Nucleus accumbens (tissue), 56 donors: Measurements from ENCODE around the gene FNDC3B.
"Not testable (repeated sequence)": the region's sequence is repeated elsewhere in the genome, so short reads cannot be mapped to it uniquely, and the experiment has no call there.

Experiments used
- DNase-seq, 56 donors: peaks; one replicate each; lab custom pipeline; 2025; lab: John Stamatoyannopoulos, UW

The FNDC3B gene

GRCh38 chr3:172087602-172088580 lies 48.5 kb downstream of the FNDC3B start:
- DNase-seq, result no peak

DNA sequence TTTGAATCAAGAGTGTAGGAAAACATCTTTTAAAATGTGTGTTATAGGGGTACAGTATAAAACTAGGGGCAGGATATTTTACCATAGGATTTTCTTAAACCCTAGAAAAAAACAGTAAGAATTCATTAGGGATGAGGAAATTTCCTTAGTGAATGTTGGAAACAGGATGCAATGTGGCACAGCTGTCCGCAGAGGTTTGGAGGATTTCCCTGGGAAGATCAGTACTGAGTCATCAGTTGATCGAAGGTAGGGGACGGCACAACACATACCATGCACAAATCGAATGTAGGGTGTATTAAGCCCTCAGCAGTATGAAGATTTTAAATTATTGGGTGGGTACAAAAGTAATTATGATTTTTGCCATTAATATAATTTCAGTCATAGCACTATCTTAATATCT lies 49.9 kb downstream of the FNDC3B start:
- DNase-seq, result no peak

GRCh38 chr3:172090035-172090434 lies 50.7 kb downstream of the FNDC3B start:
- DNase-seq, result no peak

DNA sequence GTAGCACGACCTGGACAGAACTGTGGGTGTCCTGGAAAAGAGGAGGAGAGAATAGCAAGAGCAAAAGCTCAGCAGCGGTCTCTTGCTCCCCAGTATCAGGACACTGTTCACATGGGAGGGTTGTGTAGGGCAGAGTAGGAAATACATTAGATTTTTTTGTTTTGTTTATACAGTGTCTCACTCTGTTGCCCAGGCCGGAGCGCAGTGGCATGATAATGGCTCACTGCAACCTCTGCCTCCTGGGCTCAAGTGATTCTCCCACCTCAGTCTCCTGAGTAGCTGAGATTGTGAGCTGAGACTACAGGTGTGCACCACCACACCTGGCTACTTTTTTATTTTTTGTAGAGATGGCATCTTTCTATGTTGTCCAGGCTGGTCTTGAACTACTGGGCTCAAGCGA lies 53.3 kb downstream of the FNDC3B start:
- DNase-seq, result no peak

DNA sequence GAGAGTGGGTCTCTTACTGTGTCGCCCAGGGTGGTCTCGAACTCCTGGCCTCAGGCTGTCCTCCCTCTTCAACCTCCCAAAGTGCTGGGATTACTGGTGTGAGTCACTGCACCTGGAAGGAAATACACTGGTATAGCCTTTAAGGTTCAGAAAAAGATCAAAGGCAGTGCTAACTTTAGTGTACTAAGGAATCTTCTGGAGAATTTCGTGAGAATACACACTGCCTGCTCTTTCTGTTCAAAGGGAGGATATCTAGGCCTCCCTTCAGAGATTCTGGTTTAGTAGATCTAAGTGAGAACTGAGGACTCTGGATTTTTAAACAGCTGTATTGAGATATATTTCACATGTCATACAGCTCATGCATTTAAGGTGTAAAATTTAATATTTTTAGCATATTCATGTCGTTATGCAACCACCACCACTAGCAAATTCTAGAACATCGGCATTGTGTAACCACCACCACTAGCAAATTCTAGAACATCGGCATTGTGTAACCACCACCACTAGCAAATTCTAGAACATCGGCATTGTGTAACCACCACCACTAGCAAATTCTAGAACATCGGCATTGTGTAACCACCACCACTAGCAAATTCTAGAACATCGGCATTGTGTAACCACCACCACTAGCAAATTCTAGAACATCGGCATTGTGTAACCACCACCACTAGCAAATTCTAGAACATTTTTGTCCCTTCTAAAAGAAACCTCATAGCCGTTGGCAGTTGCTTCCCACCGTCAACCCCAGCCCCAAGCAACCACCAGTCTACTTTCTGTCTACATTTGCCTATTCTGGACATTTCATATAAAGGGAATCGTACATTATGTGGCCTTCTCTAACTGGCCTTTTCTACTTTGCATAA lies 54.4 kb downstream of the FNDC3B start:
- not testable (repeated sequence) for DNase-seq

DNA sequence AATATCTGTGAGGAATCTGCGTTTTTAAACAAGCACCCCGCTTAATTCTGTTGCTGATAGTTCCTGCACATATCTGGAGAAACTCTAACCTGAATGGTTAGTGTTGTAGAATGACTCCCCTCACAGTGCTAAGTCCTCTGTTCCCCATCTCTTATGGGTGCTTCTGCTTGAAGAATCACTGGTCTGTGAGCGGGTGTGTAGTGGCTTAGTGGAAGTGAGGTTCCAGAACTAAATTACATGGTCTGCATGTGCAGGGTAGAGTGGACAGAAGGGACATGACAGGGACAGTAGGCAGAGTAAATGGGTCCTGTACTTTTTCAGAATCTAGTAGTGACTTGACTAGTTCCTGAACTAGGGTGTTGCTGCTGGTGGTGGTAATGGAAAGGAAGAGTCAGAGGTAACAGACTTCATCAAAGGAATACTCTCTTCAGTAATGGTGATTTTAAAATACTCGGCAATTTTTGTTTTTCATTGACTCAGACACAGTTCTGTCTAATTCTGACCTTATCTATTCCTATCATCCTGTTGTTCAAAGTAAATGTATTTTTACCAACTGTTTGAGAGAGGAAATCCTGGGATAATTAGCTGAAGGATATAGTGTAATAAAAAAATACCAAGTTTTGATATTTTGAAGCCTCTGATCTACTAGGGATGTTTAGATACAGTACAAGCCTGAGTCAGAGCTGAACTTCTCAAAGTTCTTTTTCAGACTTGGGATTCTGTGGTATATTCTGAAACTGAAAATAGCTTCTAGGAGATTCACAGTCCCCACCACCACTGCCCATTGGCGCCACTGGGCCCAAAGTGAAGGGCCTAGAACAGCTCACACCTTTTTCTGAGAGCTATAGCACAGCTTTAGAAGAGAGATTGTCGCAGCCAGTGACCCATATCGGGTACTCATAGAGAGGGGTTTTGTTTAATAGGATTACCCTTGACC lies 55.5 kb downstream of the FNDC3B start:
- no peak for DNase-seq

GRCh38 chr3:172096881-172097420 lies 57.6 kb downstream of the FNDC3B start:
- DNase-seq, result no peak

- DNase-seq, result no peak
Observed at GRCh38 chr3:172097585-172097984, 58.2 kb downstream of the FNDC3B start.

- no peak for DNase-seq
Observed at GRCh38 chr3:172098698-172099494, 59.5 kb downstream of the FNDC3B start.

GRCh38 chr3:172099495-172099808 lies 60.1 kb downstream of the FNDC3B start:
- no peak for DNase-seq

DNA sequence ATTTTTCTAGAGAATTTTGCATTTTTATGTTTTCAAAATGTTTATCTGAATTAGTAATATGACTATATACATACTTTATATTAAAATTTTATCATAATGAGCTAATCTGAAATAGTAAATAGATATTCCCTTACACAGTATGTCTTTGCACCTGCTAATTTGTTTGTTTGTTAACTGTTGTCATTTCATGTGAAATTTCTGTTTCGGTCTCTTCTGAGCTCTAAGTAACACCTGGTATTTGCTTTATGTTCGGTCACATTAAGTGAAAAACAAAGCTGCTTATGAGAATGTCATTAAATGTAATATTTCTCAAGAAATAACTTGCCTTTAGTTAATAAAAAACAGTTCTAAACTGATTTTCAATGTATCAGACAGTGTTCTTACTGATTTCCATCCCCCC lies 61.1 kb downstream of the FNDC3B start:
- no peak for DNase-seq

DNA sequence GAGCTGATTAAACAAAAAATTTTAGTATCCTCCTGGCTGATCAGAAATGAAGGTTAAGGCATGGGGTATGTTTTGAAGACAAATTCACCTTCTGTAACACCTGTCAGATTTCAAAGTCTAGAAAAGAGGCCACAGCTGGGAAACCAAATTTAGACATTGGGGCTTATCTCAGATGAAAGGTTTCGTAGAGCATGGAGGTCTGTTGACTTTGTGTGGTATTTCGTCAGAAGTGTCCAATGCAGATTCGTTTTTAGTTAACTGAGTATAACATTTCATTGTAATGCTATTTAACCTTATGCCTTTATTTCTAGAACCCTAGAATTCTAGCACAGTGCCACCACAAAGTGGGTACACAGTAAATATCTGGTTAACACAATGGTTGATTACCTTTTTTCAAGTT lies 61.7 kb downstream of the FNDC3B start:
- DNase-seq, result no peak

GRCh38 chr3:172102123-172102882 lies 62.9 kb downstream of the FNDC3B start:
- no peak for DNase-seq

- no peak for DNase-seq
Observed at GRCh38 chr3:172102883-172103310, 63.5 kb downstream of the FNDC3B start.

- no peak for DNase-seq
Observed at GRCh38 chr3:172103724-172104123, 64.3 kb downstream of the FNDC3B start.

DNA sequence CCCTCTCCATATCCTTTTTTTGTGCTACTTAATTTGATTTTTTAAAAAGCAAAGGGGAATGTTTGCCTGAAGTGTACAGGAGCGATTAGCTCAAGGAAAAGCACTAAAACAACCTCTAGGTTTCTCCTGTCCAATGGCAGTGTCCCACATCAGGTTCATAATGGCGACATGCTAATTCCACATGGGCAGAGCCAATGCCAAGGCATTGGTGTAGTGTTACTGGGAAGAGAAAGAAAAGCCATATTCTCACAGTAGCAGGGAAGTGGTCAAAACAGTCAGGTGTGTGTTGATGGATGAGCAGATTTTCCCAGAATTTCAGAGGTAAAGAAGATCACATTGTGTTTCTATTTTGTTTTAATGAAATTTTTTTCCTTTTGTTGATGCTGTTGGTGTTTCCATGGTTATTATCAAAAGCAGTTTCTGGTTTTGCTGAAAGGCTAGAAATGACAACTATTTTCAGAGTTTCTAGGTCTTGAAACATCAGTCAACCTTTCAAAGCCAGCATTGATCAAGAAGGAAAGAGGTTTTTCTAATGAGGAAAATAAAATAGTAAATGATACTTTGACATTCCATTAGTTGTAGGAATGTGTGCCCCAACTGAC lies 65.2 kb downstream of the FNDC3B start:
- no peak for DNase-seq

GRCh38 chr3:172106037-172106954 lies 66.9 kb downstream of the FNDC3B start:
- no peak for DNase-seq
